Chondrocyte (in vitro differentiated cells): ENCODE data around the gene KIF26B. TPM values are rescaled to one million over a fixed set of nuclear protein-coding genes. Genes with fewer than 3 reads are reported as not detected.

Experiments used
- DNase-seq: peaks from one replicate; pipeline ENCODE4 v3.0.0; 2021; ENCODE audit warnings: mixed read lengths, low spot score
- H3K27ac Mint-ChIP-seq: one replicate; pipeline ENCODE4 v1.8.0; 2021; ENCODE audit warnings: mild to moderate bottlenecking, moderate library complexity, mixed read lengths; ENCODE audit not compliant: unreplicated experiment
- H3K27me3 Mint-ChIP-seq: 2 replicates; pipeline ENCODE4 v1.8.0; 2021; ENCODE audit warnings: low read depth, mixed read lengths
- H3K36me3 Mint-ChIP-seq: 2 replicates; pipeline ENCODE4 v1.8.0; 2021; ENCODE audit warnings: low read depth, mixed read lengths
- H3K4me1 Mint-ChIP-seq: 2 replicates; pipeline ENCODE4 v1.8.0; 2021; ENCODE audit warnings: low read depth, mild to moderate bottlenecking, mixed read lengths
- H3K4me3 Mint-ChIP-seq: one replicate; pipeline ENCODE4 v1.8.0; 2021; ENCODE audit warnings: mild to moderate bottlenecking, moderate library complexity, mixed read lengths; ENCODE audit not compliant: unreplicated experiment
- H3K9me3 Mint-ChIP-seq: 2 replicates; pipeline ENCODE4 v1.8.0; 2021; ENCODE audit warnings: low read depth, mixed read lengths
- total RNA-seq: library from RNA; stranded (reverse); gene quantifications from 3 replicates; pipeline ENCODE4 v1.2.1, GENCODE V29; 2021
- TF ChIP-seq, protein P1 (sequence below): fragments of 200-600 bp; sonication (generic); IDR thresholded peaks from 2 replicates; pipeline ENCODE4 v1.5.0; 2021; ENCODE audit warnings: antibody characterized with exemption, mild to moderate bottlenecking, moderate library complexity

KIF26B gene
- total RNA-seq, 1 donor from 2014 or later = 47.0 TPM

DNA sequence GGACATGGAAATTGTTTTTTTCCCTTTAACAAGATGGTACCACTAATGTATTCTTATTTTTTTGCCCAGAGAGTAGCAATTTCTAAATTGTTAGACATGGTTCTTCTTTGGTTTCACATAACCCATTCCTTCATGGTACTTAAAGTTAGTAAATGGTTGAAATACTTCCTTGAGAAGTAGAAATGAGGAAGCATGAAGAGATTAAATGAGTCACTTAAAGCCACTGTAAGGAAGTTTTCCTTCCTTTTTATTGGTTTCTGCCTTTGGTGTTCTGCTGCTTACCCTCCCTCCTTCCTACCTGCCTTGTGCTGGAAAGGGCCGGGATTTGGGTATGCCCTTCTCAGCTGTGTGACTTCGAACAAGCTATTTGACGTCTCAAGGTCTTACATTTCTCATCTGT, 101.0 kb downstream of the KIF26B start:
- no peak for DNase-seq
- Mint-ChIP-seq H3K4me1 (peaks cover 34% of the 10 kb centered on the region), H3K27ac (no peak overlapping the region), H3K4me3 (no peak overlapping the region), H3K27me3 (no peaks in the 10 kb centered on the region), H3K36me3 (peaks cover 6% of the 10 kb centered on the region), H3K9me3 (peaks cover 3% of the 10 kb centered on the region)
- TF ChIP-seq, protein P1, sequence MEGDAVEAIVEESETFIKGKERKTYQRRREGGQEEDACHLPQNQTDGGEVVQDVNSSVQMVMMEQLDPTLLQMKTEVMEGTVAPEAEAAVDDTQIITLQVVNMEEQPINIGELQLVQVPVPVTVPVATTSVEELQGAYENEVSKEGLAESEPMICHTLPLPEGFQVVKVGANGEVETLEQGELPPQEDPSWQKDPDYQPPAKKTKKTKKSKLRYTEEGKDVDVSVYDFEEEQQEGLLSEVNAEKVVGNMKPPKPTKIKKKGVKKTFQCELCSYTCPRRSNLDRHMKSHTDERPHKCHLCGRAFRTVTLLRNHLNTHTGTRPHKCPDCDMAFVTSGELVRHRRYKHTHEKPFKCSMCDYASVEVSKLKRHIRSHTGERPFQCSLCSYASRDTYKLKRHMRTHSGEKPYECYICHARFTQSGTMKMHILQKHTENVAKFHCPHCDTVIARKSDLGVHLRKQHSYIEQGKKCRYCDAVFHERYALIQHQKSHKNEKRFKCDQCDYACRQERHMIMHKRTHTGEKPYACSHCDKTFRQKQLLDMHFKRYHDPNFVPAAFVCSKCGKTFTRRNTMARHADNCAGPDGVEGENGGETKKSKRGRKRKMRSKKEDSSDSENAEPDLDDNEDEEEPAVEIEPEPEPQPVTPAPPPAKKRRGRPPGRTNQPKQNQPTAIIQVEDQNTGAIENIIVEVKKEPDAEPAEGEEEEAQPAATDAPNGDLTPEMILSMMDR = no peak

DNA sequence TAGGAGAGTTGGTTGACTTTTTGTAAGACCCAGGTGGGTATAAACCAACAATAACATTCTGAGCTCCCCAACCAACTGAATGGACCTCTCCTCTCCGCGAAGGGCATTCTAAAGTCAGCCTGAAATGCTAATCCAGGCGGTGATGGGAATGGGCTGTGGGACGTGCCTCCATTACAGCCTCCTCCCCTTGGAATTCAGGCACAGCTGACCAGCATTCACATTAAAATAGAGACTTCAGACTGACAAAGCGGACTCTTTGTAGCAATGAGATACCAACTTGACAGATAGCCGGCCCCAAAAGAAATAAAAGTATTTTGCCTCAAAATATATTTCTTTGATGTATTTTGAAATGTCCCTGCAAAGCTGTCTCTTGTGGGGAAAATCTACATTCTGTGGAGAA, 101.7 kb downstream of the KIF26B start:
- H3K4me3 Mint-ChIP-seq = no peak overlapping the region

DNA sequence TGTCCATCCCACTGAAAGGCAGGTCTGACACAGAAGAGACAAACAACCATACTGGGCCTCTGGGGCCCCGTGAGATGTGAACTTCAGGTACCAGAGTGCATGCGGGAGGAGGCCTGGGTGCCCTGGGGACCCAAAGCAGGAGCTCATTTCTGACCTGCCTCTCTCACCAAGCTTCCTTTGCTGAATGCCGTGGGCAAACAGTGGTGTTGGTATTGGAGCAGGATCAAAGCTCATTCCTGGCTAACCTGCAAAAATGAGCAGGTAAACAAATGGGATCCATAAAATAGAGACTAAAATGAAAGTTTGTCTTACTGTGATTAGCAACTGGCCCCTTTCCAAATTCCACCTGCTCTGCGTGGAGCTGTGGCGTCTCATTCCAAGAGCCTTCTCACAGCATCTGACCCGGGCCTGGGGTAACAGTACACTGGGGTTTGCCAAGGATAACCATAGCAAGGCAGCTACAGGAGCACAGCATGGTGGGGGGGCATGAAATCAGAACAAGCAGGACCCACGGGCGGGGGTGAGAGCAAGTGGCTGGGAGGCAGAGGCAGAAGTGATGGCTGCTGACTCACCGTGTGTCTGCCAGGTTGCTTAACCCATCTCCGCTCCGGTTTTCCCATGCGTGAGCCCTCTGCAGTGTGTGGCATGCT, 103.6 kb downstream of the KIF26B start:
- no peaks in the 10 kb centered on the region for H3K9me3 Mint-ChIP-seq
- peaks cover 34% of the 10 kb centered on the region for H3K4me1 Mint-ChIP-seq
- TF ChIP-seq, protein P1 = no peak
- no peak overlapping the region for H3K27ac Mint-ChIP-seq
- H3K36me3 Mint-ChIP-seq = peaks cover 3% of the 10 kb centered on the region
- no peak overlapping the region for H3K4me3 Mint-ChIP-seq
- no peak for DNase-seq
- H3K27me3 Mint-ChIP-seq = no peaks in the 10 kb centered on the region

More for the DNA sequence above, 101.7 kb downstream of the KIF26B start:
- H3K27ac Mint-ChIP-seq = no peak overlapping the region
- peaks cover 3% of the 10 kb centered on the region for H3K9me3 Mint-ChIP-seq
- DNase-seq = no peak
- no peaks in the 10 kb centered on the region for H3K27me3 Mint-ChIP-seq
- H3K36me3 Mint-ChIP-seq = peaks cover 3% of the 10 kb centered on the region
- TF ChIP-seq, protein P1 = no peak
- peaks cover 34% of the 10 kb centered on the region for H3K4me1 Mint-ChIP-seq

DNA sequence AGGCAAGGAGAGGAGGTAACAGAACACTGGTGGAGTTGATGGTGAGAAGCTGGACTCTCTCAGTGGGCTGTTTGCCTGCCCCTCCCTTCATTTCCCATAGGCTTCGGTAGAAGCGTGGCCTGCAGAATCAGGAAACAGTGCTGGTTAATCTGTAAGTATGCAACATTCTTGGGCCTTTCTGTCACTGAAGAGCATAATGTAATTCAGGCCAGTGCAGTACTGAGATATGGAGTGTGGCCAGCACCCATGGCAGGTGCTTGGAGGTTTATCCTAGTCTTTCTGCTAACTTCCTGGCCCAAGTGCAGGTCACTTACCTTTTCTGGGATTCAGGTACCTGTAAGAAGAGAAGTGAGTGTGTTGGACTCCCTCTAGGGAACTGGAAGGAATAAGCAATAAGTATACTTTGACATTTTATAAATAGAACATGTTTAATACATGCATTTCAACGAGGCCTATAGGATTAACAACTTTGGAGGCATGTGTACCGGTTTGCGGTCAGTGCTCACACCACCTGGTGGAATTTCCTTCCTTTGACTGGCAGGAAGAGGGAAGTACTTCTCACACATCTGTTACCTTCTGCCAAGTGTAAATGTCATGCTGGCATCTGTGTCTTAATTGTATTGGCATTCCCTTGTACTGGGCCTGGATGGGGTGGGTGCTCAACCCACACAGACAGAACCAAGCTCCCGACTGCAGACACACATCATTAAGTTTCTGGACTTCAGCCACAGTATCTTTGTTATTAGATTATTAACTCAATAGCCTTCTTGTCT, 105.5 kb downstream of the KIF26B start:
- no peak overlapping the region for H3K27ac Mint-ChIP-seq
- TF ChIP-seq, protein P1 = no peak
- peaks cover 3% of the 10 kb centered on the region for H3K36me3 Mint-ChIP-seq
- H3K4me3 Mint-ChIP-seq = no peak overlapping the region
- H3K9me3 Mint-ChIP-seq = no peaks in the 10 kb centered on the region
- H3K27me3 Mint-ChIP-seq = no peaks in the 10 kb centered on the region
- peaks cover 24% of the 10 kb centered on the region for H3K4me1 Mint-ChIP-seq
- no peak for DNase-seq

DNA sequence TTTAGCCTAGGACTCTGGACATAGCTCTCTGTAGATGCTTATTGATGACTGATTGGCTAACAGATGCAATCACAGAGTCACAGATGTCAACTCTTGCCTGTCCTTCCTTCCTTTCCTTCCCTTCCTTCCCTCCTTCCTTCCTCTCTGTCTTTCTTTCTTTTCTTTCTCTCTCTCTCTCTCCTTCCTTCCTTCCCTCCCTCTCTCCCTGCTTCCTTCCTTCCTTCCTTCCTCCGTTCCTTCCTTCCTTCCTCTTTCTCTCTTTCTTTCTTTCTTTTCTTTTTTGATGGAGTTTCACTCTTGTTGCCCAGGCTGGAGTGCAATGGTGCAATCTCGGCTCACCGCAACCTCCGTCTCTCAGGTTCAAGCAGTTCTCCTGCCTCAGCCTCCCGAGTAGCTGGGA, 106.1 kb downstream of the KIF26B start:
- Mint-ChIP-seq H3K4me1 (peaks cover 23% of the 10 kb centered on the region), H3K27ac (no peak overlapping the region), H3K36me3 (peaks cover 3% of the 10 kb centered on the region), H3K4me3 (no peak overlapping the region), H3K27me3 (no peaks in the 10 kb centered on the region), H3K9me3 (no peaks in the 10 kb centered on the region)
- DNase-seq = no peak
- TF ChIP-seq, protein P1 = no peak
